ENCODE results near the gene METAP1D. TPM values are rescaled to one million over a fixed set of nuclear protein-coding genes. Genes with fewer than 3 reads are reported as not detected.
"Not testable (repeated sequence)": the region's sequence is repeated elsewhere in the genome, so short reads cannot be mapped to it uniquely, and the experiment has no call there.

The METAP1D gene
- total and polyA plus RNA-seq, 2 experiments from 2014 or later: 4.0 to 12.0 TPM

- TF ChIP-seq CTCF (IDR thresholded peaks at IDR 0.05; ENCODE audit: low read depth, low read length): no peak
- peaks cover 18% of the 10 kb centered on the region for H3K36me3 ChIP-seq
- H3K4me3 ChIP-seq: no peak overlapping the region
- no peak overlapping the region for H3K27ac ChIP-seq
- DNase-seq (ENCODE audit: low read depth in 1 of 2, low spot score in 1 of 2): no peak
- H3K27me3 ChIP-seq: no peaks in the 10 kb centered on the region
- H3K4me1 ChIP-seq (ENCODE audit: low read depth): no peaks in the 10 kb centered on the region
- no peaks in the 10 kb centered on the region for H3K9me3 ChIP-seq (ENCODE audit: low read depth)
These were observed 20.6 kb upstream of the METAP1D start for GRCh38 chr2:171979103-171979502.

- not testable (repeated sequence) for DNase-seq (ENCODE audit: low read depth in 1 of 2, low spot score in 1 of 2); H3K4me1 ChIP-seq (ENCODE audit: low read depth); H3K27ac ChIP-seq; H3K4me3 ChIP-seq; H3K9me3 ChIP-seq (ENCODE audit: low read depth); H3K36me3 ChIP-seq
- H3K27me3 ChIP-seq: peaks cover 34% of the 10 kb centered on the region
These were observed 15.8 kb upstream of the METAP1D start for GRCh38 chr2:171983924-171984323.

- H3K4me3 ChIP-seq: no peak overlapping the region
- H3K36me3 ChIP-seq: peaks cover 3% of the 10 kb centered on the region
- H3K9me3 ChIP-seq (ENCODE audit: low read depth): no peaks in the 10 kb centered on the region
- no peaks in the 10 kb centered on the region for H3K4me1 ChIP-seq (ENCODE audit: low read depth)
- no peak for DNase-seq (ENCODE audit: low read depth in 1 of 2, low spot score in 1 of 2)
- H3K27me3 ChIP-seq: peaks cover 41% of the 10 kb centered on the region
- no peak for TF ChIP-seq CTCF (IDR thresholded peaks at IDR 0.05; ENCODE audit: low read depth, low read length)
- no peak overlapping the region for H3K27ac ChIP-seq
These were observed 14.7 kb upstream of the METAP1D start for GRCh38 chr2:171985076-171985475.

GRCh38 chr2:171986778-171987177 is 13.0 kb upstream of the METAP1D start:
- TF ChIP-seq CTCF (IDR thresholded peaks at IDR 0.05; ENCODE audit: low read depth, low read length): no peak
- no peaks in the 10 kb centered on the region for H3K36me3 ChIP-seq
- DNase-seq (ENCODE audit: low read depth in 1 of 2, low spot score in 1 of 2): no peak
- no peaks in the 10 kb centered on the region for H3K9me3 ChIP-seq (ENCODE audit: low read depth)
- no peak overlapping the region for H3K4me3 ChIP-seq
- H3K27ac ChIP-seq: no peak overlapping the region
- H3K4me1 ChIP-seq (ENCODE audit: low read depth): peaks cover 9% of the 10 kb centered on the region
- H3K27me3 ChIP-seq: peaks cover 41% of the 10 kb centered on the region

GRCh38 chr2:171991027-171991426 is 8.7 kb upstream of the METAP1D start:
- DNase-seq (ENCODE audit: low read depth in 1 of 2, low spot score in 1 of 2): peak in 1 of 2 donors; percentile 81
- peaks cover 9% of the 10 kb centered on the region for H3K4me1 ChIP-seq (ENCODE audit: low read depth)
- TF ChIP-seq CTCF (IDR thresholded peaks at IDR 0.05; ENCODE audit: low read depth, low read length): no peak
- H3K9me3 ChIP-seq (ENCODE audit: low read depth): no peaks in the 10 kb centered on the region
- no peak overlapping the region for H3K27ac ChIP-seq
- peaks cover 73% of the 10 kb centered on the region for H3K27me3 ChIP-seq
- H3K4me3 ChIP-seq: no peak overlapping the region
- no peaks in the 10 kb centered on the region for H3K36me3 ChIP-seq

GRCh38 chr2:171995586-171995985 is 4.2 kb upstream of the METAP1D start:
- Histone ChIP-seq H3K27me3 (peaks cover 74% of the 10 kb centered on the region), H3K4me3 (no peak overlapping the region), H3K27ac (no peak overlapping the region), H3K4me1 (ENCODE audit: low read depth) (peaks cover 8% of the 10 kb centered on the region), H3K36me3 (no peaks in the 10 kb centered on the region), H3K9me3 (ENCODE audit: low read depth) (no peaks in the 10 kb centered on the region)
- DNase-seq (ENCODE audit: low read depth in 1 of 2, low spot score in 1 of 2): no peak
- TF ChIP-seq CTCF (IDR thresholded peaks at IDR 0.05; ENCODE audit: low read depth, low read length): no peak
